HG03342 (cell line): ENCODE measurements around the gene GOLGA3.
"Not testable (repeated sequence)": the region's sequence is repeated elsewhere in the genome, so short reads cannot be mapped to it uniquely, and the experiment has no call there.

Source experiments
- ATAC-seq: cut with Tn5 transposase; IDR thresholded peaks from one replicate; pipeline ENCODE4 v1.9.1; 2021; ENCODE audit warnings: mild to moderate bottlenecking, moderate library complexity; ENCODE audit not compliant: unreplicated experiment

GOLGA3 gene

GRCh38 chr12:132844681-132845080 is 16.0 kb upstream of the GOLGA3 start:
- ATAC-seq: not testable (repeated sequence)

GRCh38 chr12:132842449-132843045 is 13.9 kb upstream of the GOLGA3 start:
- ATAC-seq: no peak

GRCh38 chr12:132841151-132841550 is 12.5 kb upstream of the GOLGA3 start:
- no peak for ATAC-seq

- no peak for ATAC-seq
These were observed 11.9 kb upstream of the GOLGA3 start for GRCh38 chr12:132840536-132840935.

GRCh38 chr12:132839558-132840235 is 11.0 kb upstream of the GOLGA3 start:
- ATAC-seq: no peak

GRCh38 chr12:132838410-132839080 is 9.9 kb upstream of the GOLGA3 start:
- no peak for ATAC-seq

GRCh38 chr12:132837693-132838409 is 9.2 kb upstream of the GOLGA3 start:
- no peak for ATAC-seq

- no peak for ATAC-seq
These were observed 8.2 kb upstream of the GOLGA3 start for GRCh38 chr12:132836795-132837331.

- ATAC-seq: not testable (repeated sequence)
These were observed 7.6 kb upstream of the GOLGA3 start for GRCh38 chr12:132836230-132836629.

GRCh38 chr12:132835076-132836025 is 6.7 kb upstream of the GOLGA3 start:
- no peak for ATAC-seq

GRCh38 chr12:132834181-132834711 is 5.6 kb upstream of the GOLGA3 start:
- no peak for ATAC-seq

GRCh38 chr12:132833341-132833740 is 4.7 kb upstream of the GOLGA3 start:
- no peak for ATAC-seq

GRCh38 chr12:132831771-132832170 is 3.1 kb upstream of the GOLGA3 start:
- ATAC-seq: no peak

- ATAC-seq: peak; percentile 32
These were observed 636 bp downstream of the GOLGA3 start for GRCh38 chr12:132827763-132828703.

- ATAC-seq: no peak
These were observed 2.8 kb downstream of the GOLGA3 start for GRCh38 chr12:132825861-132826260.

GRCh38 chr12:132825089-132825488 is 3.6 kb downstream of the GOLGA3 start:
- ATAC-seq: no peak

GRCh38 chr12:132824053-132824452 is 4.6 kb downstream of the GOLGA3 start:
- ATAC-seq: no peak

- ATAC-seq: no peak
These were observed 10.1 kb downstream of the GOLGA3 start for GRCh38 chr12:132818562-132818961.

- ATAC-seq: no peak
These were observed 14.4 kb downstream of the GOLGA3 start for GRCh38 chr12:132814232-132814631.
